OCI-LY1 (cell line): ENCODE data around the gene RIPK3.

Experiments
- H2AFZ ChIP-seq: fragments of 200-600 bp; sonication (generic), shearing (Covaris generic); 2 replicates; pipeline ENCODE4 v1.6.0; 2014; ENCODE audit warnings: antibody characterized with exemption, mild to moderate bottlenecking, low read length
- H3F3A ChIP-seq: fragments of 200-600 bp; sonication (generic), shearing (Covaris generic); 2 replicates; pipeline ENCODE4 v1.6.0; 2014; ENCODE audit warnings: mild to moderate bottlenecking, antibody characterized with exemption, low read length, moderate library complexity; ENCODE audit not compliant: insufficient read depth
- H3K27ac ChIP-seq: fragments of 200-600 bp; sonication (generic); 2 replicates; pipeline ENCODE4 v1.5.1; 2014; ENCODE audit warnings: low read length, mixed run types, mild to moderate bottlenecking, low read depth; ENCODE audit not compliant: poor library complexity, severe bottlenecking
- H3K27me3 ChIP-seq: fragments of 200-600 bp; sonication (generic); 2 replicates; pipeline ENCODE4 v1.6.0; 2014; ENCODE audit warnings: antibody characterized with exemption, mild to moderate bottlenecking, low read length, moderate library complexity; ENCODE audit not compliant: insufficient read depth
- H3K36me3 ChIP-seq: fragments of 200-600 bp; sonication (generic); 2 replicates; pipeline ENCODE4 v1.6.1; 2014; ENCODE audit warnings: mild to moderate bottlenecking, antibody characterized with exemption, low read length, moderate library complexity, mixed read lengths; ENCODE audit not compliant: insufficient read depth
- H3K4me1 ChIP-seq: fragments of 200-600 bp; sonication (generic); 2 replicates; pipeline ENCODE4 v1.5.1; 2014; ENCODE audit warnings: mild to moderate bottlenecking, low read length, moderate library complexity; ENCODE audit not compliant: insufficient read depth, severe bottlenecking
- H3K4me2 ChIP-seq: fragments of 200-600 bp; sonication (generic), shearing (Covaris generic); 2 replicates; pipeline ENCODE4 v1.6.1; 2014; ENCODE audit warnings: low read length
- H3K4me3 ChIP-seq: fragments of 200-600 bp; sonication (generic); 2 replicates; pipeline ENCODE4 v1.5.1; 2014; ENCODE audit warnings: low read length, low read depth, mild to moderate bottlenecking, mixed read lengths; ENCODE audit not compliant: poor library complexity, severe bottlenecking
- H3K79me2 ChIP-seq: fragments of 200-600 bp; shearing (Covaris generic); 2 replicates; pipeline ENCODE4 v1.6.1; 2016; ENCODE audit warnings: mixed run types, low read length, mixed read lengths; ENCODE audit not compliant: insufficient read depth
- H3K9ac ChIP-seq: fragments of 200-600 bp; sonication (generic), shearing (Covaris generic); 2 replicates; pipeline ENCODE4 v1.6.1; 2014; ENCODE audit warnings: mild to moderate bottlenecking, low read length, mixed read lengths
- H3K9me2 ChIP-seq: fragments of 200-600 bp; sonication (generic), shearing (Covaris generic); 2 replicates; pipeline ENCODE4 v1.6.1; 2014; ENCODE audit warnings: low read depth, mild to moderate bottlenecking, low read length, mixed read lengths
- H3K9me3 ChIP-seq: fragments of 200-600 bp; shearing (Covaris generic); 2 replicates; pipeline ENCODE4 v1.6.1; 2014; ENCODE audit warnings: low read length, mixed read lengths
- H4K20me1 ChIP-seq: fragments of 200-600 bp; sonication (generic), shearing (Covaris generic); 2 replicates; pipeline ENCODE4 v1.6.0; 2016; ENCODE audit warnings: mild to moderate bottlenecking, low read length; ENCODE audit not compliant: insufficient read depth
- CTCF ChIP-seq: fragments of 200-600 bp; sonication (generic), shearing (Covaris generic); IDR thresholded peaks from 2 replicates; pipeline ENCODE4 v1.5.1; 2017; ENCODE audit warnings: mild to moderate bottlenecking, antibody characterized with exemption, low read length, moderate library complexity, mixed read lengths
- EZH2 ChIP-seq: fragments of 200-600 bp; sonication (generic), shearing (Covaris generic); IDR thresholded peaks from 2 replicates; pipeline ENCODE4 v1.8.0; 2017; ENCODE audit warnings: borderline replicate concordance, mixed run types, mild to moderate bottlenecking, antibody characterized with exemption, low read length, moderate library complexity, mixed read lengths

The RIPK3 gene

GRCh38 chr14:24343795-24344660 is 4.2 kb upstream of the RIPK3 start:
- no peaks in the 10 kb centered on the region for H3K9me3 ChIP-seq
- no peak overlapping the region for H3K27ac ChIP-seq
- TF ChIP-seq EZH2 (no peak), CTCF (no peak)
- H2AFZ ChIP-seq, result no peak overlapping the region
- H3K27me3 ChIP-seq, result no peaks in the 10 kb centered on the region
- no peak overlapping the region for H3K4me3 ChIP-seq
- no peaks in the 10 kb centered on the region for H3K79me2 ChIP-seq
- no peak overlapping the region for H3K4me2 ChIP-seq
- H3K9ac ChIP-seq, result no peak overlapping the region
- H3F3A ChIP-seq, result no peaks in the 10 kb centered on the region
- H3K4me1 ChIP-seq, result peaks cover 11% of the 10 kb centered on the region
- H4K20me1 ChIP-seq, result no peaks in the 10 kb centered on the region
- H3K36me3 ChIP-seq, result no peaks in the 10 kb centered on the region
- H3K9me2 ChIP-seq, result no peaks in the 10 kb centered on the region

DNA sequence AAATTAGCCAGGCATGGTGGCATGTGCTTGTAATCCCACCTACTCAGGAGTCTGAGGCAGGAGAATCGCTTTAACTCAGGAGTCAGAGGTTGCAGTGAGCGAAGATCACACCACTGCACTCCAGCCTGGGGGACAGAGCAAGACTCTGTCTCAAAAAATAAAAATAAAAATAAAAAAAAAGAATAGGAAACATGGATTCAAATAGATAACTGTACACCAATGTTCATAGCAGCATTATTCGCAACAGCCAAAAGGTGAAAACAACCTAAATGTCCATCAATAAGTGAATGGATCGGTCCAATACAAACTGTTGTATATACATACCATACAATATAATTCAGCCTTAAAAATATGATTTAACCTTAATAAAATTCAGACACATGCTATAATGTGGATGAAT is 3.1 kb upstream of the RIPK3 start:
- H3K4me1 ChIP-seq, result peaks cover 15% of the 10 kb centered on the region
- H3K27ac ChIP-seq, result no peak overlapping the region
- H3K4me2 ChIP-seq, result no peak overlapping the region
- TF ChIP-seq EZH2, result no peak
- TF ChIP-seq CTCF, result no peak
- no peak overlapping the region for H3K9ac ChIP-seq
- peaks cover 5% of the 10 kb centered on the region; the same call in 1 of the 2 replicates for H3K36me3 ChIP-seq
- H3K79me2 ChIP-seq, result no peaks in the 10 kb centered on the region
- no peaks in the 10 kb centered on the region for H3K27me3 ChIP-seq
- H3K4me3 ChIP-seq, result no peak overlapping the region
- H4K20me1 ChIP-seq, result no peaks in the 10 kb centered on the region
- no peaks in the 10 kb centered on the region for H3K9me3 ChIP-seq
- no peaks in the 10 kb centered on the region for H3F3A ChIP-seq
- H2AFZ ChIP-seq, result no peak overlapping the region
- H3K9me2 ChIP-seq, result no peaks in the 10 kb centered on the region

GRCh38 chr14:24340606-24341005 is 815 bp upstream of the RIPK3 start:
- no peak for TF ChIP-seq EZH2
- no peak for TF ChIP-seq CTCF

More at GRCh38 chr14:24340606-24341005, 815 bp upstream of the RIPK3 start:
- Histone ChIP-seq H4K20me1 (no peaks in the 10 kb centered on the region), H3K27me3 (no peaks in the 10 kb centered on the region), H3K27ac (no peak overlapping the region), H3K4me2 (no peak overlapping the region), H3F3A (no peaks in the 10 kb centered on the region), H3K79me2 (no peaks in the 10 kb centered on the region), H2AFZ (no peak overlapping the region), H3K9me3 (no peaks in the 10 kb centered on the region), H3K4me3 (no peak overlapping the region), H3K36me3 (peaks cover 19% of the 10 kb centered on the region; the same call in 1 of the 2 replicates), H3K9ac (no peak overlapping the region), H3K4me1 (peaks cover 15% of the 10 kb centered on the region), H3K9me2 (no peaks in the 10 kb centered on the region)
